AG04450 (cell line): ENCODE measurements around the gene TNRC6A. TPM values are rescaled to one million over a fixed set of nuclear protein-coding genes. Genes with fewer than 3 reads are reported as not detected.
A peak's percentile ranks its signal among the peaks of the same experiment; 100 is the strongest.

ENCODE experiments used
- CTCF ChIA-PET: fragments of 300-600, 350-600 bp; formaldehyde crosslinking; extraction: SDS; loops from one replicate; lab custom pipeline; 2022; ENCODE audit warnings: antibody characterized with exemption, inconsistent platforms; lab: Charles Lee
- POLR2A ChIA-PET: fragments of 350-600 bp; formaldehyde crosslinking; extraction: SDS; loops from one replicate; lab custom pipeline; 2021; ENCODE audit warnings: antibody characterized with exemption, inconsistent platforms; lab: Yijun Ruan, JAX
- DNase-seq: peaks from one replicate; pipeline ENCODE4 v3.0.0-alpha.2; 2011; ENCODE audit warnings: low read depth, low spot score
- H3K27ac ChIP-seq: one replicate; pipeline ENCODE4 v1.5.1; 2012; ENCODE audit warnings: low read depth, low read length, control low read depth
- H3K27me3 ChIP-seq: one replicate; pipeline ENCODE4 v1.6.0; 2012; ENCODE audit warnings: low read length; ENCODE audit not compliant: control insufficient read depth, insufficient read depth
- H3K4me3 ChIP-seq: 2 replicates; pipeline ENCODE4 v1.5.1; 2011; ENCODE audit warnings: mild to moderate bottlenecking, low read depth, low read length, control low read depth
- H3K9me3 ChIP-seq: 2 replicates; pipeline ENCODE4 v1.5.1; 2012; ENCODE audit warnings: low read length; ENCODE audit not compliant: control insufficient read depth, insufficient read depth
- polyA plus RNA-seq: library from polyadenylated mRNA; depleted of rRNA; stranded (reverse); fragments of >200 nt; gene quantifications from 2 replicates; pipeline ENCODE4 v1.2.3, GENCODE V29; 2011
- TF ChIP-seq, protein P1 (sequence below): IDR thresholded peaks from 2 replicates; pipeline ENCODE4 v1.5.1; 2011; ENCODE audit warnings: low read depth, low read length, control low read depth, inconsistent platforms

The TNRC6A gene
- polyA plus RNA-seq, 1 experiment, result 76.2 TPM

DNA sequence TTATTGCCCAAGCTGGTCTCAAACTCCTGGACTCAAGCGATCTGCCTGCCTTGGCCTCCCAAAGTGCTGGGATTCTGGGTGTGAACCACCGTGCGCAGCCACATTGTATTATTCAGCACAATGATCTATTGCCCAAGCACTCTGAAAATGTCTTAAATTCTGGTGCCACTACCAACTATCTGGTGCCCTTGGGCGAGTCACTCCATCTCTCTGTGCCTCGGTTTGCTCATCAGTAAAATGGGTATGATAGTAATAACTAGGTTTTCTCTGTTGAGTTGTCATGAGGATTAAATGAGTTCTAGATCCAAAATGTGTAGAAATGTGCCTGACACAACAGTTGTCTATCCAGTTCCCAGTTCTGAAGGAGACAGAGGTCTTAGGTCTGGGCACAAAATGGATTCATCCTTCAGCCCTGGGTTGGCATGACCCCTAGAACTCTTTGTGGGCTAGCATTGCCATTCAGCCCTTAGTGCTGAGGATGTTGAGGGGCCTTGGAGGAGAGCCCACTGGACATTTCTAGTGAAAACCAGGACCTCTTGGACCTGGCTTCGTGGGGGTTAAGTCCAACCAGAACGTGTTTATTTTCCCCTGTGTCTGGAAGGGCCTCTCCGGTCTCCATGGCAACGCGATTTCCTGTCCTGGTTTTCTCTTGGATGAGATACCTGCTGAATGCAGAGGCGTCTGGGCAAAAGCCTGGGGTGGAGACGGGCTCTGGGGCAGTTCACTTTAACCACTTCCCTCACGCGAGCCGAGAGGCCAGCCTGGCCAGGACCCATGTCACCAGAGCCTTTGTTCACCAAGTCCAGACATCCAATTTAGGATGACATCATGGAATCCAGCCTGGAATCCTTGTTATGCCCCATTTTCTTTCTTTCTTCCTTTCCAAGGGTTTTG lies 43.7 kb upstream of the TNRC6A start:
- Histone ChIP-seq H3K27me3 (no peaks in the 10 kb centered on the region), H3K9me3 (no peaks in the 10 kb centered on the region), H3K4me3 (no peak overlapping the region), H3K27ac (peak overlapping the region; percentile 66)
- TF ChIP-seq, protein P1, sequence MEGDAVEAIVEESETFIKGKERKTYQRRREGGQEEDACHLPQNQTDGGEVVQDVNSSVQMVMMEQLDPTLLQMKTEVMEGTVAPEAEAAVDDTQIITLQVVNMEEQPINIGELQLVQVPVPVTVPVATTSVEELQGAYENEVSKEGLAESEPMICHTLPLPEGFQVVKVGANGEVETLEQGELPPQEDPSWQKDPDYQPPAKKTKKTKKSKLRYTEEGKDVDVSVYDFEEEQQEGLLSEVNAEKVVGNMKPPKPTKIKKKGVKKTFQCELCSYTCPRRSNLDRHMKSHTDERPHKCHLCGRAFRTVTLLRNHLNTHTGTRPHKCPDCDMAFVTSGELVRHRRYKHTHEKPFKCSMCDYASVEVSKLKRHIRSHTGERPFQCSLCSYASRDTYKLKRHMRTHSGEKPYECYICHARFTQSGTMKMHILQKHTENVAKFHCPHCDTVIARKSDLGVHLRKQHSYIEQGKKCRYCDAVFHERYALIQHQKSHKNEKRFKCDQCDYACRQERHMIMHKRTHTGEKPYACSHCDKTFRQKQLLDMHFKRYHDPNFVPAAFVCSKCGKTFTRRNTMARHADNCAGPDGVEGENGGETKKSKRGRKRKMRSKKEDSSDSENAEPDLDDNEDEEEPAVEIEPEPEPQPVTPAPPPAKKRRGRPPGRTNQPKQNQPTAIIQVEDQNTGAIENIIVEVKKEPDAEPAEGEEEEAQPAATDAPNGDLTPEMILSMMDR, result no peak
- ChIA-PET CTCF (interaction anchor here (0.6 kb wide), 1 partner anchor 53 kb away, joined by 3 read pairs; no protein-coding TSS in a partner anchor), POLR2A (interaction anchor here (1.3 kb wide), 1 partner anchor 12 kb away, joined by 3 read pairs; no protein-coding TSS in a partner anchor)
- DNase-seq, result no peak

DNA sequence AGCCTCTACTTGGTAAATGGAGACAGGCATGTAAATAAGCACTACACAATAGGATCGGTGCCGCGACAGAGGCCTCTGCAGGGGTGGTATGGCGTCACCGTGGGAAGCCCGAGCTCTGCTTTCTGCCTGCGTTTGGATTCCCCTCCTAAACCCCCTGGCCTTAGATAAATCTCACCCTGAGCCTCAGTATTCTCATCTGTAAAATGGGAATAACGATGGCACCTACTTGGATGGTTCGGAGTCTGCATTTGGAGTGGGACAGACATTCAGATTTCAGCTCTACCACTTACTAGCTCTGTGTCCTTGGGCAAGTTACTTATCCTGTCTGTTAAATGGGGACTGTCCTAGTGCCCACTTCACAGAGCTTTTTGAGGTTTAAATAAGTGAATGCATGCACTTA lies 42.8 kb upstream of the TNRC6A start:
- Histone ChIP-seq H3K4me3 (no peak overlapping the region), H3K27me3 (no peaks in the 10 kb centered on the region), H3K27ac (no peak overlapping the region), H3K9me3 (no peaks in the 10 kb centered on the region)
- POLR2A ChIA-PET, result interaction anchor here (1.3 kb wide), 1 partner anchor 12 kb away, joined by 3 read pairs; no protein-coding TSS in a partner anchor
- TF ChIP-seq, protein P1, result no peak
- CTCF ChIA-PET, result interaction anchor here (0.8 kb wide), 1 partner anchor 106 kb away, joined by 3 read pairs; no protein-coding TSS in a partner anchor
- DNase-seq, result no peak

DNA sequence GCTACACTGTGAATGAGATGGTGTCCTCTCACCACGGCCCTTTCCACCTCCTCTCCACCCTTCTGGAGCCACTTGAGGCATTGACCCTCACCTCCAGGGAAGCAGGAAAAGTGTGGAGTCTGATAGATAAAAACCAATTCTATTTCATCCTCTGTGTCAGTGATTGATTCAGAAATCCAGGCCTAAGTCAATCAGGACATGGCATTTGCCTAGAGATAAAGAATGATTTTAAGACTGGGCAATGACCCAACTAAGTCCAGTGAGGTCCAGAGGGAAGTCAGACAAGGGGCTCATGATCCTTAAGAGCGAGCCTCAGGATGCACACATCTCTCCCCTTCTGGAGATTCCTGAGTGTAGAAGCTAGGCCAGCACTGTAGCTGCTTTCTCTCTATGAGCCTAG lies 41.1 kb upstream of the TNRC6A start:
- Histone ChIP-seq H3K27ac (no peak overlapping the region), H3K27me3 (no peaks in the 10 kb centered on the region), H3K4me3 (no peak overlapping the region), H3K9me3 (no peaks in the 10 kb centered on the region)
- no peak for DNase-seq
- POLR2A ChIA-PET, result no interaction called here
- TF ChIP-seq, protein P1, result no peak
- CTCF ChIA-PET, result interaction anchor here (0.6 to 1.4 kb wide), 3 partner anchors 70 to 109 kb away, joined by 3 to 8 read pairs (median 6); no protein-coding TSS in a partner anchor

DNA sequence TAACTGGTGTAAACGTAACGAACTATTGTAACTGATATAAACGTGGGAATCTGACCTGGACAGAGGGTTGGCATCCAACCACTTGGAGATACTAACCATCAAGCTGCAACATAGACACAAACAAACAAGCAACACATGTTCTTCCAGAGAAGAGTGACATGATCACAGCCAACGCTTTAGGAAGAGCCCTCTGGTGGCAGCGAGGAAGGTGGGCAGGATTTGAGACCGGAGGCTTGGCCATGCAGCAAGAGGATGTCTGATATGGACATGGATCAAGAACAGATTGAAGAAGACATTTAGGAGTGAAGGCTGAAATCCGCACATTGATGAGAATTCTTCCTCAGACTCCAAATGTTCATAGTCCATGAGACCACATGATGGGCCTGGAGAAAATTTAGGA lies 40.3 kb upstream of the TNRC6A start:
- CTCF ChIA-PET, result interaction anchor here (0.8 to 1.4 kb wide), 4 partner anchors 11 to 110 kb away, joined by 3 to 8 read pairs (median 4); no protein-coding TSS in a partner anchor
- Histone ChIP-seq H3K27me3 (no peaks in the 10 kb centered on the region), H3K27ac (no peak overlapping the region), H3K9me3 (no peaks in the 10 kb centered on the region), H3K4me3 (no peak overlapping the region)
- no peak for DNase-seq
- TF ChIP-seq, protein P1, result peak; percentile 72
- POLR2A ChIA-PET, result no interaction called here

DNA sequence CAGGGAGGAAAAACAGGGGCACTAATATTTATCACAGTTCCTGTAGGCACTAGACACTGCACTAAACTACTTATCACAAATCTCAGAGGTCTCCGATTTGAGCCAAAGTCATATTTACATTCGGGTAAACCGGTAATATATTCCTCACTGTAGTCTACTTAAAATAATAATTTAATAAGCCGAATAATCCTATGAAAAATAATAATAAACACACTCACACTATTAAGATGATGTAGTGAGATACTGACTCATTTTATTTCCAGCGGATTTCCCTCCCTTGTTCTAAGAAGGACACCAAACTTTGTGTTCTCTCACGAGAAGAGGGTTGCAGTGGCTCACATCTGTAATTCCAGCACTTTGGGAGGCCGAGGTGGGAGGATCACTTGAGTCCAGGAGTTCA lies 36.6 kb upstream of the TNRC6A start:
- ChIA-PET POLR2A (no interaction called here), CTCF (interaction anchor here (0.5 to 0.6 kb wide), 2 partner anchors 21 to 67 kb away, joined by 4 read pairs; no protein-coding TSS in a partner anchor)
- Histone ChIP-seq H3K4me3 (no peak overlapping the region), H3K27me3 (no peaks in the 10 kb centered on the region), H3K9me3 (no peaks in the 10 kb centered on the region; the same call in 1 of the 2 replicates), H3K27ac (no peak overlapping the region)
- no peak for DNase-seq
- TF ChIP-seq, protein P1, result no peak
